Stimulated activated CD4-positive, alpha-beta T cell treated with anti-CD3 and anti-CD28 coated beads, TNF-alpha, amount 100 ng/mL, for 48 hours (primary cell): Measurements from ENCODE around the gene MAP2K5.

Source experiments
- DNase-seq, 3 donors: peaks; one replicate each; pipeline ENCODE4 v3.0.0-alpha.2; 2020; ENCODE audit warnings: low read depth in 3 of 3

MAP2K5 gene

DNA sequence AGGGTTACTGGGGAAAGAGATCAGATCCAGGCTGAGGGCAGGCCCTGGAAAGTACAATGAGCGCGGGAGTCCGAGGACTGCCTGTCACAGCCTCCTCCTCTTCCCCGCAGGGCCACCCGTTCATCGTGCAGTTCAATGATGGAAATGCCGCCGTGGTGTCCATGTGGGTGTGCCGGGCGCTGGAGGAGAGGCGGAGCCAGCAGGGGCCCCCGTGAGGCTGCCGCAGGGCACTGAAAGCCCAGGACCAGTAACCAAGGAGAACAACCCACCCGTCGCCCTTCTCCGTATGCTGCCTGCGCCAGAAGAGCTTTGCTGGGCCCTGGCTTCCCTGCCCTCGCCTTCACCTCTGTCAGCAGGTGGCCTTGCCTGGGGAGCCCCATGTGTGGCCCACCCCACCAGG lies 264.0 kb downstream of the MAP2K5 start:
- DNase-seq, result no peak

DNA sequence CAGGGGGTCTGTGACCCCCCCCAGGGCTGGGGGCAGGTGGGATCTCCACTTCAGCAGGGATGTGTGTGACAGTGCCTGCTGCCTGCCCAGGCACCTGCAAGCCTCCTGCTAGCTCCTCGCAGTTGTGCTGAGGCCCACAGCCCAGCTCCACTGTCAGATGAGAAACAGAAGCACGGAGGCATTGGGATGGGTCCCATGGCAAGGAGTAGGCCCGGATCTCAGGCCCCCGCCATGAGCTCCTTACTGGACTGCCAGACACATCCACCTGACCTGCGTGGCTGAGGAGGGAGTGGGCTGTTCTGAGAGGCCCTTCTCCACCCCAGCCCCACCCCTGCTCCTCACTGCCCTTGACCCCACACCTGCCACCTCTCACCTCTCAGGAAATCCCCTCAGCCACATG lies 264.6 kb downstream of the MAP2K5 start:
- no peak for DNase-seq

DNA sequence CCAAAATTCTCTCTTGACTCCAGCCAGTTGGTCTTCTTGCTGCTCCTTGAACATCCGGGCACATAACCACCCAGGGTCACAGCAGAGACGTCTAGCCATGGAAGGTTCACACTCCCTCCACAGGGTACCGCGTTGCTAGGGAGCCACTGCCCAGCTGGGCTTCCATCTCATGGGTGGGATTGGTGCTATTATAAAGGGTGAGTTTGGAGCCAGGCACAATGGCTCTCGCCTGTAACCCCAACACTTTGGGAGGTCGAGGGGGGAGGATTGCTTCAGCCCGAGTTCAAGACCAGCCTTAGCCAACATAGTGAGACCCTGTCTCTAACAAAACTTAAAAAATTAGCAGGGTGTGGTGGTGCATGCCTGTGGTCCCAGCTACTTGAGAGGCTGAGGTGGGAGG lies 265.3 kb downstream of the MAP2K5 start:
- DNase-seq, result no peak

DNA sequence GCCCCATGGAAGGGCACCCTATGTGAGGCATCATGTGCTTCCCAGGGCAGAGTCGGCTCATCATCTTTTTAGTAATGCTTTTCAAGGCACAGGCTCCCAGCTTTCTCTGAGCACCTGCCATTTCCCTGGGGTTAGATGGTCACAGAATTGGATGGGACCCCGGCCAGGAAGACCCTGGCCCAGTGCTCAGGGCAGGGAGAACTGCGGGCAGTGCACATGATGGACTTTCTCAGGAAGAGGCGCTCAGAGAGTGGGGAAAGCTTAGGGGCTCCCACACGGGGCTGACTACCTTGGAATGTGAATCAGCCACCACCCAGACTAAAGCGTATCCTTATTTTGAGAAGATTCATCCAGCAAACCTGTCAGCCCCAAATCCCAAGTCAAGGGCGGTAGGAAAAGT lies 266.3 kb downstream of the MAP2K5 start:
- DNase-seq, result no peak

DNA sequence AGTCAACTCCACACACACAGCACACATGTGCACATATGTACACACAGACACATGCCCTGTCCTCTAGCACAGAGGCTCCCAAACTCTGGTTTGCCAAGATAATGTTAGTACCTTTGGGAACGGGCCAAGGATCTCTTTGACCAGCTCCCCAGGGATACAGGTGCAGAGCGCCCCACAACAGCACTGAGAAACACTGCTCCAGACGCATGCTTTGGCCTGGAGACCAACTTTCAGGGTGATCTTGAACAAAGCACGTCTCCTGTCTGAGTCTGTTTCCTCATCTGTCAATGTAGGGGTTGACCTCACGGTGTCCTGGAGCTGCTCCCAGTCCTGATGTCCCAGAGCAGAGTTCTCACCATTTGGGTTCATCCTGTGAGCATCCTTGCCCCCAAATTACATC lies 266.9 kb downstream of the MAP2K5 start:
- DNase-seq, result no peak

DNA sequence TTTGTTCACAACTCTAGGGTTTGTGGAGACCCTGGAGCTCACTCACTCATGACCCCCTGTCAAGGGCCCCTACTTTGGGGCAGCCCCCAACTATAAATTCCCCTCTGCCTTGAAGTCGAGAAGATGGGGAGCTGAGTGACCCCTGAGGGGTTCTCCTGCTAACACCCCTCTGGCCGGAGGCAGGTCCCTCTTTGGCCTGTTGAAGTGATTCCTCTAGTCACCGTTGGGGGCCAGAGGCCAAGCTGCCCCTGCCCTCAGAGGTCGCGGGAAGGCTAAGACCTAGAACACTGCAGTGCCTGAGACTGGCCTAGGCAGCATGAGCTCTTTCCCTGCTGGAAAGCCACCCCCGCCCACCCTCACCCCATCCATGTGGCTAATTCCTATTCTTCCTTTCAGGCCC lies 267.4 kb downstream of the MAP2K5 start:
- DNase-seq, result no peak

DNA sequence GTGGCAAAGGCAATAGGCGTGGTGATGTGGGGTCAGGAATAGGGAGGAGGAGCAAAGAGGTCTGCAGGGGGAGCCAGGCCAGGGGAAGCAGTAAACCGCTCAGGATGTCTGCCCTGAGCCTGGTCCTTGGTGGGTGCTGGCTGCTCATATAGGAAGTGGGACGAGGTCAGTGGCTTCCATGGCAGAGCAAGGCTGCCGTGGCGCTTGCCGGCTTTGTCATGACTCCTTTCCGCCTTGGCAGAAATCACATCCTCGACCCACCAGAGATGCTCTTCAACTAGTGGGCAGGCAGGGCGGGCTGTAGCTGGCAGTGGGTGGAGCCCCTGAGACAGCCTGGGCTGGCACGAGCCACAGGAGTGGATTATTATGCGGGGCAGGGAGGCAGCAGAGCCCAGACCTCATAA lies 269.7 kb downstream of the MAP2K5 start:
- no peak for DNase-seq

DNA sequence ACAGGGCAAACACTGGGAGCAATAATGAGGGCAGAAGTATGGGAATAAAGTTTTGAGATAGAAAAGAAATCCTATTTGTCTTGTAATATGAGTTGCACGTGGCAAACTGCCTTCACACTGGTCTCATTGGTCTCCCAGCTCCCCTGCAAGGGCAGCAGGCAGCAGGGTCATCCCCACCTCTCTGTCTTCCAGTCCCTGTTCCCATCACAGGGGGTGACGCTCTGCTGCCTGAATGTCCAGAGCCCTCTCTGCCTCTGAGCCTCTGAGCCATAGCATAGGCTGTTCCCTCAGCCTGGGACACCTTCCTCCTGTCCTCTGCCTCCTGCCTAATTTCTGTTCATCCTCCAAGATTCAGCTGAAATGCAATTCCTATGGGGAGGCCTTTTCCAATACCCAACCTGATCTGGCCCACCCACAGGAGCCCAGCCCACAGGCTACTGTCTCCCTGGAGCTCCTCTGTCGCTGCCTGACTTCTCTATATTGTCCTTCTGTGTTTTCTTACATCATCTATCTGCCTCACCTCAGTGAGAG lies 270.7 kb downstream of the MAP2K5 start:
- DNase-seq, result no peak

DNA sequence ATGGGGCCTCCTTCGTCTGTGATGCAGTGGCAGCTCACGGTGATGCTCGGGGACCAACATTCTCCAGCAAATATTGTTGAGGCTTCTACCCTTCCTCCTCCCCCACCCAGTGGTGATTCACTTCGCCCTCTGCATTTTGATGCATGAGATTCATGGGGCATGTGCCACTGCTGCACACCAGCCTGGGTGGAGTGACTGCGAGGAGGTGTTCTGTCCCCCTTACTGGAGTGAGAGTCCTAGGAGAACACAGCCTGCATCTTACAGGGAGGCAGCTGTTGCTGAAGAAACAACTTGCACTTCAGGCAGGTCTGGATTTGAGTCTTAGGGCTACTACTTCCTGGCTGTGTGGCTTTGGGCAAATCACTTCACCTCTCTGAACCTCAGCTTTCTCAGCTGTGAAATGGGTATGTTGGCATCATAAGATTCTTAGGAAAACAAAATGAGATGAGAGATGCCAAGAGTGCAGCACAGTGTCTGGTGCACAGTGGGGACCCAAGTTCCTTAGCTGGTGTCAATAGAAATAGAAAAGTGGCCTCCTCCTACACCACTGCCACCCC lies 272.6 kb downstream of the MAP2K5 start:
- no peak for DNase-seq

DNA sequence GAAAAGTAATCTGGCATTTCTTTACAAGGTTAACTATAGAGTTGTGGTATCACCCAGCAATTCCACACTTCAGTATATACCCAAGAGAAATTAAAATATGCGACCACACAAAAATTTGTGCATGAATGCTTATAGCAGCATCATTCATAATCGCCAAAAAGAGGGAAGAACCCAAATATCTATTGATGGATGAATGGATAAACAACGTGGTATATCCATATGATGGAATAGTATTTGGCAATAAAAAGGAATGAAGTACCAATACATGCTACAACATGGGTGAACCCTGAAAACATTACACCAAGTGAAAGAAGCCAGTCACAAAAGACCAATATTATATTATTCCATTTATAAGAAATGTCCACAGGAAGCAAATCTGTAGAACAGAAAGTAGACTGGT lies 274.2 kb downstream of the MAP2K5 start:
- no peak for DNase-seq

DNA sequence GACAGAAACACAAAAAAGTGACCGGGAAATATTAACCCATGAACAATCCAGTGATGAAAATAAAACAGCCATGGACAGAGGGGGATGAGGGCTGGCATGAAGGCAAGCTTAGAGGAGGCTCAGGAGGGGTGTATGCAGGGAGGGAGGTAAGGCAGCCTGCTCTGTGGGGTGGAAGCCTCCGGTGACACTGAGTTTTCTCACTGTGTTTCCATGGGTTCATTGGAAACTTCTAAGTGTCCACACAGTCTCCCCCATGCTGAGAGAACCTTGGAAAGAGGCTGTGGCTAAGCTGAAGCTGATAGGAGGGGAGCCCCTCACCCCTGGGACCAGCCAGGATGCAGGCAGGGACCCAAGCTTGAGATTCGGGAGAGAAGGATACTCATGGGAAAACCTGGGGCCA lies 276.0 kb downstream of the MAP2K5 start:
- no peak for DNase-seq

DNA sequence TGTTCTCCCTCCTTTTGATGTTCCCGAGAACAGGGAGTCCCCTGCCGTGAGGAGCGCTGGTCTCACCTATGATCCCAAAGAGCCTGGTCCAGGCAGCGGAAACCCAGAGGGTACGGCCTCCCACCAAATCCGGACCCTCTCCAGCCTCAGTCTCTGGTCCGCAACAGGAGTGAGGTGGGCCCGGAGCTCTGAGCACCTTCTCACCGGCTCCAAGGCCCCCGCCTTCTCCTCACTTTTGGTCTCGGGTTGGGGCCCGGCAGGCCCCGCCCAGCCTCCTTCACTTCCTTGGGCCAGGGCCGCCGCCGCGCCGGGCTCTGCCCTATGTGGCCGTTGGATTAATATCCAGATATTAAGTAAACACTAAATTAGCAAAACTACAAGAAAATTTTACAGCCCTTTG lies 277.1 kb downstream of the MAP2K5 start:
- no peak for DNase-seq

DNA sequence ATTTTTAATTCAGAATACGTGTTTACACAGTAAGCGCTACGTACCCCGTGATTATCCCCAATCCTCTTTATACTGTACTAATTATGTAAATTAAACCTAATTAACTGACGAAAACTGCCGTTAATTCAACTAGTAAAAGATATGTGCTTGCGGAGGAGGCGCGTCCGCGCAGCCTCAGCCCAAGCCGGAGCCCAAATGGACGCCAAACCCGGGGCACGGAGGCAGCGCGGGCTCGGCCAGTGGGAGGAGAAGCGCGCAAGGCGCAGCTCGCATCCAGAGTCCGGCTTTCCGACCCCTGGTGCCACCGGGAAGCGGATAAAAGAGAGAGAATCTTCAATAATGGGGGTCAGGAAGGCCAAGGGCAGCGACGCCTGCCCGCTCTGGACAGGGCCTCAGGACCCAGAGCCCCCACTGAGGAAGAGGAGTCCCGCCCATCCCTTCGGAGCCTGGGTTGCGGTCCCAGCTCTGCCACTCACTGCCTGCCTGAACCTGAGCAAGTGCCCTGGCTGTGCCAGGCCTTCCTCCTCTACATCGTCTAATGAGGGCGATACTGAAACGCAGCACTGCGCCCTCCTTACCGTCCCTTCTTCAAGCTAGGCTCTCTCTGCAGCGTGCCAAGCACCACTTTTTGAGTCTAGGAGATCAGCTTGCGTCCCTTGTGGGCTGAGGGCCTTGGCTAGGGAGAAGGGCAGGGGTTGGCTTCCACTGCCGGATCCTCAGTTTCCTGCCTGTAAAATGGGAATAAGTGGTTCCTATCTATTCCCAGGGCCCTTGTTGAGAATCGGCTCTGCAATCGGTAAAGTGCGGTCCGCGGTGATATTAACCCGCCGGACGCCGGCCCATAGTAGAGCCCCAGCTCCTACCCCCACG lies 277.9 kb downstream of the MAP2K5 start:
- DNase-seq, result no peak

DNA sequence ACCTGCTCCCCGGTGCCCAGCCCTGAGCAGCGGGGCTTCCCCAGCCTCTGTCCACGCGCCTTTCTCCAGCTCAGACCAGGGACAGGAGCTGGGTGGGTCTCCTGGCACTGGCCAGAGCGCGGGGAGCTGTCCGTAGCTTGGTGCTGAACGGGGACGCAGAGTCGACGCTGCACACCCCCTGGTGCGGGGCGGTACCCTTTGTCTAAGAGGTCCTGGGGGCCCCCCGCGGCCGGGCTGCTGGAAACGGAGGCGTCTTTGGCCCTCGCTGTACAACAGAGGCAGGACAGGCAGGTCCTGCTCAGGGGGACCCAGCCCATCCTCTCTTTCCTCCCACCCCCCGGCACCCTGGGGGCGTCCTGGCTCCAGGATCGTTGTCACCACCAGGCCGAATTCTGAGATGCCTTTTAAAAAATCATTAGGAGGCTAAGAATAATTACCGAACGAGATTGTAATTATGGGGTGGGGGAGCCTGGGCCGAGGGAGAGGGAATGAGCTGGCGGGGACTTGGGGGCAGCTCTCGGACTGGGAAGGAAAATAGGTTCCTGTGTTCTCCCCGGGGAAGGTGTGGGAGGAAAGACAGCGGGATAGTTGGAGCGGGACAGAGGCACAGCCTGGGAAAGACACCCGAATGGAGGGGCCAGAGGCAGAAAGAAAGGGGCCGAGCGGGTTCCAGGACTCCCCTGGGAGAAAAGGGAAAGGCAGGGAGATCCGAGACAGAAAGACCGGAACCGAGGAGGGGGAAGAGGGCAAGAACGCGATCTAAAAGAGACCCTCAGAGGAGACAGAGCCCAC lies 278.7 kb downstream of the MAP2K5 start:
- no peak for DNase-seq

DNA sequence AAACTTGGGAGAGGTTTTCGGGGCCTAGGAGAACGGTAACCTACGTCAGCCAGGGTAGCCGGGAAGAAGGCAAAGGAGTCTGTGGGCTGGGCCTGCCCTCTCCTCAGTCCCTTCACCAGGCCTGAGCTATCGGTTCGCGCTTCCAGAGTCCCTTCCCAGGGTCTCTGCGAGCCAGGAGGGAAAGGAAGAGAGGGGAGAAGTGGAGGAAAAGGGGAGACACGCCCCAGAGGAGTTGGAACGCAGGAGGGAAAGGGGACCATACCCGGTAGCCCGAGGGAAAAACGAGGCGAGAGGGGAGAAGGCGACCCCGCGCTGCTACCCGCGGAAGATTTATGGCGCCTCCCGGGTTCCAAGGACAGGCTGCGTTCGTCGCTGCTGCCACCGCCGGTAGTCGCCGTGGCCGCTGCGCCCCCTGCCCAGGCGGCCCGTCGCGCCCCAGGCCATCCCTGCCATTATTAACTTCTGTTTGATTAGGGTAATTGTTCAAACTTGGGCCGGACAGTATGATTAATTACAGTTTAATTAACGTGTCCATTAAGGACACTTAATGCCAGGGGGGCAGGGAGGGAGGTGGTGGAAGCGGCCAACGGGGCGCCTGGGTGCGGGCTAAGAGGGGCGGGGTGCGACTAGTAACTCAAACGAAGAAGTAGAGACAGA lies 279.4 kb downstream of the MAP2K5 start:
- no peak for DNase-seq

DNA sequence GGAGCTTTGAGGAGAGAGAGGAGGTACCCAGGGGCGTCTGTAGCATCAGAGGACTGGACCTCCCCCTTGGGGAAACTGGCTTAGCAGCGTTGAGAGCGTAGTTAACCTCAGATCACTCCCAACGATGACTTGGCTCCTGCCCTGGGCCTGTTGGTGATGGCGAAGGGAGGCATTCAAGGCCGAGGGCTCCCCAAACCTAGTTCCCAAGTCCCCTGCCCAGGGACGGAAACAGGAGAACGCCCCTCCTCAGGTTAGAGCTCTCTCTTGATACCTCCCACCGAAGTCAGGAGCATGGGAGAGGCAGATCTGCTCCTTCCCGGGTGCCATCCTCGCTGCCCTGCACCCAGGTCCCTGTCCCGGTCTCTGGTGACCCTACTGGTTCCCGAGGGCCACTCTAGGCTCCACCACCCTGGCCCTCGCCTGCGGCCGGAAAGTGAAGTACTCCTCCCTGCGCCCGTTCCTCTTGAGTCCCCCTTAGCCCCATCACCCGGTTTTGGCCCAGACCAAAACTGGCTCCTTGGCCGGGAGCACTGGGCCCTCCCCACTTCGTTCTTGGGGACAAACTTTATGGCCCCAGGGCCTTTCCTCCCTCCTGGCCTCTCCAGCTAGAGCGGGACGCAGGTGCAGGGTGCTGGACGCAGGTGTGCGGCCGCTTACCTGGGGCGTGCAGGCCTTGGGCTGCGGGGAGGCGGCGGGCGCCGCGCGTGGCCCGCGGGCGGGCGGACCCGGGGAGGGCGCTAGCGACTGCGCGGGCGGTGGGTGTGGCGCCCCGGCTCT lies 280.2 kb downstream of the MAP2K5 start:
- DNase-seq, result no peak

DNA sequence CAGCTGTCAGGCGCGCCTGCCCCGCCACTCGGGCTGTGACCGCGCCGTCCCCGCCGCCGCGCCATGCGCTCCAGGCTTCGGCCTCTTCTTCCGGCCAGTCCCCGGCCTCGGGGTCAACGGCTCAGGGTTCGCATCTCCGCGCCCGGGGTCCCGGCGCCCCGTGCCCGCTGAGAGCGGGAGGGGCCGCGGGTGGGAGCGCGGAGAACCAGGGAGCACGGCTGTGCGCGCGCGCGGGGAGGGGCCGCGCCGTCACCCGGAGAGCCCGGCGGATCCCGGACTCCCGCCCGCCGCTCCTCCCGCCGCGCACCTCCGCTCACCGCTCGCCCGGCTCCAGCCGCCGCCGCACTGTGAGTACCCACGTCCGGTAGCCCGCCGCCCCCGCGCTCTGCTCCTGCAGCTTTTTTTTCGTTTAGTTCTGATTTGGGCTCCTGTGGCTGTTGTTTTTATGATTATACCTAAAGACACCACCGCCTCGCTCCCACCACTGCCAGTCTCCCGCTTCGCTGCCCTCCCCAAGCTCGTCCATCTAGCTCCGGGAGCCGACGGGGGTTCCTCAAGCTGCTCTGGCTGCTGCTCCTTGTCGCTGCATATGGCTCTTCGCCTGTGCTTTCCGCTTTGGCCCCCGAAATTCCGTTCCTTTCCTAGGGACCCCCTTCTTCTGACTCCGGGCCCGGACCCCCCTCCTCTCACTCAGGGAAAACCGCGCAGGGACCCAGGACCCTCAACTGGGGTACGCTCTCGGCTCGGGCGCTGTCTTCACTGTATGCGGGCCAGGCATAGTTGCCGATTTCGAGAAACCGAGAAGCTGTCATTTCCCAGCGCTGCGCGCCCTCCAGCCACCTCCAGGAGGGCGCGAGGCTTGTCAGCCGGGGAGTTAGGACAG lies 281.1 kb downstream of the MAP2K5 start:
- DNase-seq, result no peak

DNA sequence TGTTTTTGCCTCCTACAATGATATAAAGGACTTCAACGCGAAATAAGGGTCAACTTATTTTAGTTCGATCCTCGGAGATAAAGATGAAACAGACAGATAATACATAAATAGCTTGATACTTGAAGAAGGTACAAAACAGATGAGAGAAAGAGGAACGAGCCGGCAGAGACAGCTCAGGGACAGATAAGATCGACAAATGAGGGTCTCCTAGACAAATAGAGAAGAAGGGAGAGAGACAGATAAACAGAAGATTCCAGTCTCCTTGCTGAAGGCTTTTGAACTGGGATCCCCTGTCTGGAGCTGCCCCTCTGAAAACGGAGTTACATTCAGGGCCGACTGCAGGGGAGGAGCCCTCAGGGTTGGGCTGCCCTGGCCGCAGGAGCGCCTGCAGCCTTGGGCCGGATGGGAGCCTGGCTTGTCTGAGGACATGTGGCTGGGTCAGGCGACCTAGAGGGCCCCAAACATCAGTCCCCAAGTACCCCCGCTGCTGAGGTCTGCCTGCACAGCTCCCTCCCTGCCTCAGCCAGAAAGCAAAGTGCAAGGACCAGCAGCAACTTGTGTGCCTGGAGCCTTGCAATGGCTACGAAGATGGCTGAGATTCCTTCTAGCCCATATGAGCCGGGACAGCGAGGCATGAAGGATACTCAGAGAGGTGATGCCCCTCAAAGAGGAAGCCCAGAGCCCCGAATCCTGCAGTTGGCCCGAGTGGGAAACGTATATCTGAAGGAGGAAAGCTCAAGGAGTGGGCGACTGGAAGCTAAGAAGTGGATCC lies 281.9 kb downstream of the MAP2K5 start:
- no peak for DNase-seq
